GM19239 (cell line): ENCODE results near the gene RAB10.
A peak's percentile ranks its signal among the peaks of the same experiment; 100 is the strongest.

ENCODE experiments used
- DNase-seq: peaks from one replicate; pipeline ENCODE4 v3.0.0; 2011; ENCODE audit warnings: low spot score; ENCODE audit not compliant: insufficient read length
- FAIRE-seq: peaks from 2 replicates; lab custom pipeline; 2011; peaks lifted over from hg19 to GRCh38; lab: Jason Lieb, UNC

The RAB10 gene

DNA sequence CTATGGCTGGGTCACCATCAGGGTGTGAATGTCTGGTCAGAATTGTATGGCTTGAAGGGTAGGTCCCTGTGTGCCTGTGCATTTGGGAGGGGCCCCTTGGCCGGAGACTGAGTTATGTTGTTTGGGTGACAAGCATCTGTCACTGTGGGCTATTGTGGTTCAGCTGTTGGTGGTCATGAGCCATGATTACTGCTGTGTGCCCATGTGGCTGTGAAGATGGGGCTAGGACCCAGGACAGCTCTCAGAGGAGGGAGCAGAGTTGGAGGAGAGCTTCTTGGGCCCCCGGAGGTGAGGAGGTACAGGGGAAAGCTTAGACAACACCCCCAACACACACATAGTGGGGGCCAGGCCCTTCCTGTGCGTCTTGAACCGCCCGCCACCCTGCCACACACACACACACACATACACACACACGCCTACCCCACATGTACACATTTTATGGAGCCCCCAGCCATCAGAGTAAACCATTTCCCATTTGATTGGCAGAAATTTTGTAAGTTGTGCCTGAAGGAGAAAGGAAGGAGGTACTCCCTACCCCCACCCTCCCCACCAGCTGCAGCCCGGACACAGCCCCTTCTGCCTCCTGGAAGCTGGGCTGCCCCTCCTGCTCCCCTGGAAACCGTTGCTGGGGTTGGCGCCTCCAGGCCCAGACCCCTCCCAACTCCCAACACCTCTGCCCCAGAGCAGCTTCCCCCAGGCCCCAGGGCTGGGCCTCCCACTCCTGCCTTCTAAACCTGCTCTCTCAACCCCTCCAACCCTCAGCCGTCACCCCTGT is 141.0 kb downstream of the RAB10 start:
- DNase-seq (no peak), FAIRE-seq (no peak)

DNA sequence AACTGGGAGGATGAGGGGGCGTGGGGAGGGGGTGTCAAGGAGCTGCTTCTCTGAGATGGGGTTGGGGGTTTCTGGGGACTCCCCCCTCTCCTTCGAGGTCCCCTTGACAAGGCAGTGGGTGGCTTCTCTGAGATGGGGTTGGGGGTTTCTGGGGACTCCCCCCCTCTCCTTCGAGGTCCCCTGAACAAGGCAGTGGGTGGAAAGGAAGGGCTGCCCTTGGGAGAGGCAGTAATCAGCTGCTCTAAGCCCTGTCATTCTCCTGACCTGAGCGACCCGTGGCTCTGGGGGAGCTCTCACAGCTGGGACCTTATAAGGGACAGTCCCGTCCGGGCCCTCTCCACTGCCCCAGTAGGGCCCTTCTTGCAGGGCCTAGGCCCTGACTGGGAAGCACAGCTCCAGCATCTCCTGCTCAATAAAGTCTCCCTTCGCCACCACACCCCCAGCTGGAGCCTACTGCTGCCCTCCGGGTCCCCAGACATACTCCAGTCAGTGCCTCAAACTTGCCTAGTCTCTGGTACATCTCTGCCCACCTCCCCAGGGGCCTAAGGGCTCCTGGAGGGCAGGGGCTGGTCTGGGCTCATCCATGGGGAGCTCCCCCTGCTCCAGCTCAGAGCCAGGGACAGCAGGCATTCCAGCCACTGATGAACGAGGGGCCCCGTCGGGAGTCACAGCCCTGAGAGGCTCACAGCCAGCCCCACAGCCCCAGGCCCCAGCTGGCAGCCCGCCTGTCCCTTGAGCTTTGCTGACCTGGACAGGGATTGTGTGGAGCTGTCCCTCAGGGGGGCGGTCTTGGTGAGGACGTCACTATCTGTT is 141.8 kb downstream of the RAB10 start:
- DNase-seq (no peak), FAIRE-seq (no peak)

DNA sequence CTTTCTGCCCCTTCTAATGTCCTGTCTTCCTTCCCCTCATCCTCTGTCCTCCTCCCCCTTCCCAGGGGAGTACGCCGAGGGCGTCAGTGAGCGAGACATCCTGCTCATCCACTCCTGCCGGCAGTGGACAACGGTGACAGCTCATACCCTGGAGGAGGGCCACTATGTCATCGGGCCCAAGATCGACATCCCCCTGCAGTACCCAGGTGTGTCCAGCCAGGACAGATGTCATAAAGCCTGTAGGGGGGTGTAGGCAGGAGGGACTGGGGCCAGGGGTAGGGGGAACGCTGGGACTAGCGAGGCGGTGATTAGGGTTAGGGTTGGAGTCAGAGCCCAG is 142.4 kb downstream of the RAB10 start:
- DNase-seq (no peak), FAIRE-seq (no peak)

DNA sequence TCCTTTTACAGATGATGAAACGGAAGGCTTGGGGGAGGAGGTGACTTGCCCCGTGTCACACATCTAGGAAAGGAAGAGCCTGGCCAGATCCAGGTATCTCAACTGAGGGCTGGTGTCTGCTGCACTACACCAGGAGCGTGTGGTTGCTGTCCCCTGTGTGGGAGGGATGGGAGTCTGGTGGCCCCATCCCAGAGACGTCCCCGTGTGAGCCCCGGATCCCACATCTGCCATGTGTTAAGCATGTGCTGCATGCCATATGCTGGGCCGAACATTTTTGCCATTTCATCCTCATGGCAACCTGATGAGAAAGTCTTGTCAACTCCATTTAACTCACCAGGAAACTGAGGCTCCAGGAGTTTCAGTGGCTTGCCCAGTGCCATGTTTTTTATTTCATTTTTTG is 143.2 kb downstream of the RAB10 start:
- no peak for FAIRE-seq
- no peak for DNase-seq

DNA sequence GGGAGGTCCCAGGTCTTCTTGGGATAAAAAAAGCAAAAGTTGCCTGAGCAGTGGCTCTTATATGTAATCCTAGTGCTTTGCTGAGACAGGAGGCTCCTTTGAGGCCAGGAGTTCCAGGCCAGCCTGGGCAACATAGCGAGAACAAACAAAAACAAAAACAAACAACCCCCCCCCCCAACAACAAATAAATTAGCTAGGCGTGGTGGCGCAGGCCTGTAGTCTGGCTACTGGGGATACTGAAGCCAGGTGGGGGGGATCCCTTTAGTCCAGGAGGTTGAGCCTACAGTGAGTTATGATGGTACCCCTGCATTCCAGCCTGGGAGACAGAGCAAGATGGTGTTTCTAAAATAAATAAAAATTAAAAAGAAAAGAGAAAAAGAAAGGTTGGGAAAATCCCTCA is 144.4 kb downstream of the RAB10 start:
- FAIRE-seq (no peak), DNase-seq (no peak)

DNA sequence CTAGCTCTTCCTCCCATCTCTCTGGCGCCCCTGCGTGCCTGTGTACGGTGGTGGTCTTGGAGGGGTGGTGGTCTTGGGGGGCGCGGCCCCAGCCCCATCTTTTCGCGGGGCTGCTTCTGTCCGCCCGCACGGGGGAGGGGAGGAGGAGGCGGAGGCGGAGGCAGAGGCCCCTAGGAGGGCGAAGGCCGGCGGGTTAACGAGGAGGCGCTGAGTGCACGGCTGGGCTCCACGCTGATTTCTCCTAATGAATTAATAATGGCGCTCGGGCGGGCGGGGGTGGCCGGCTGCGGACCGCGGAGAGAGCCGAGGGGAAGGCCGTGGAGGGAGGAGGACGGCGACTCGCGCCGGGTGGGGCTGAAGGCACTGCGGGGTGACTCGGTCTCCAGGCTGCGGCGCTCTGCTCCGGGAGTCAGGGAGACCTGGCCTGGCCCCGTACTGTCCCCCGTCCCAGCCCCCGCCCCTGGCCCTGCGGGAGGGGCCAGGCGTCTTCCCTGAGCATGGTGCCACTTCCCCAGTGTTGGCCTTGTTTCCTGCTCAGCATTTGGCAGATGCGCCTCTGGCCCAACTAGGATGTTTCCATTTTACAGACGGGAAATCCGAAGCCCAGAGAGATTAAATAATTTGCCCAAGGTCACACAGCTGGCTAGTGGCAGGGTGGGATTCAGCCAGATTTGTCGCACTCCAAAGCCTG is 145.0 kb downstream of the RAB10 start:
- DNase-seq (no peak), FAIRE-seq (no peak)

DNA sequence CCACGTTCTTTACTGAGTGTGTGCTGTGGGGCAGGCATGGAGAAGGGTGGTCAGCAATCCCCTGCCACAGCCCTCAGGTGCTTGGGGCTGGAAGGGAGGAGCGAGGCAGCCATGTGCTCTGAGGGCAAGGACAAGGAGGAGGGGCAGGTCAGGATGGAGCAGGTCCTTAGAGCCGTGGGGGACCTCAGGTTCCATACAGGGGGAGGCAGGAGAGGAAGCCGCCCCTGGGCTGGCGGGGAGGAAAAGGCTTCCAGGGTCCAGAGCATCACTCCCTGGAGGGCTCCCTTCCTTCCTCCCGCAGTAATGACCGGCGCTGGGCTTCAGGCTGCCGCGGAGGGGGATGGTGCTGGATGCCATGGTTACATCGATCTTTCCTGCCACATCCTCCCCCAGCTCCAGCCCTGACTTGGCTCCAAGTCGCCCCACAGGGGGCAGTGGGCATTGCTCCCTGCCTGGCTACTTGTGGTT is 145.6 kb downstream of the RAB10 start:
- DNase-seq = no peak
- FAIRE-seq = no peak

DNA sequence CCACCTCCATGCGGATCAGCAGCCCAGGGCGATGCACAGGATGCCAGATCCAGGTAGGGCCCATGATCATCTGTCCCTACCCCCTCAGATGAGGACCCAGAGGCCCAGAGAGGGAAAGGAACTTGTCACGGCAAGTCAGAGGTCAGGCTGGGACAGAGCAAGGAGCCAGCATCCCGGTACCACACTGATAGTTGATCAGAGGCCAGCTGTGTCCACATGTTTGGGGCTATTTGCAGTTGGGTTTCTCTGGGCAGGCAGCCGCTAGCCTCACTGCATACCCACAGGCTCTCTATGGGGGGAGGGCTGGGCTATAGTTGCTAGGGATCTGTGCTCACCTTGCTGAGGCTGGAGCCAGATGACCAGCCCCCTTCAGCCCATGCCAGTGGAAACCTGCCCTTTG is 148.6 kb downstream of the RAB10 start:
- DNase-seq = no peak
- no peak for FAIRE-seq

DNA sequence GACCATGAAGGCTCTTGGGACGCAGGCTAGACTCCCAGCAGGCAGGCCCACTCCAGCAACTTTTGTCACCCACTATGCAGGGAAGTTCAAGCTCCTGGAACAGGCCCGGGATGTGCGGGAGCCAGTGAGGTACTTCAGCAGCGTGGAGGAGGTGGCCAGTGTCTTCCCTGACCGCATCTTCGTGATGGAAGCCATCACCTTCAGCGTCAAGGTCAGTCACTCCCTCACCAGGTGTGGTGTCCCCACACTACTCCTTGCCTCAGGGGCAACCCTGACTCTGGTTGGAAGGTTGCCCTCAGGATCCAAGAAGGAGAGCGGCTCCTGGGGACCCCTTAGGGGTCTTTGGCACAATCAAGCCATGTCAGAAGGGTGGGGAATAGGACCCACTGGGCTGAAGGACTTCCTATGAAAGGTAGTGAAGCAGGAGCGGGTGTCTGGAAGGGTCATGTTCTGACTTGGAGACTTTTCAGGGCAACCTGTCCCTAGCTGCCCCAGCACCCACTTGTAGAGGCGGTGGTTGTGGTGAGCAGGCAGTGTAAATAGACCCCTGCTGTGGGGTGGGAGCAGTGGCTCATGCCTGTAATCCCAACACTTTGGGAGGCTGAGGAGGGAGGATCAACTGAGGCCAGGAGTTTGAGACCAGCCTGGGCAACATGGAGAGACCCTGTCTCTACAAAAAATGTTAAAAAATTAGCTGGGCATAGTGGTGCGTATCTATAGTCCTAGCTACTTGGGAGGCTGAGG is 149.2 kb downstream of the RAB10 start:
- DNase-seq (no peak), FAIRE-seq (no peak)

DNA sequence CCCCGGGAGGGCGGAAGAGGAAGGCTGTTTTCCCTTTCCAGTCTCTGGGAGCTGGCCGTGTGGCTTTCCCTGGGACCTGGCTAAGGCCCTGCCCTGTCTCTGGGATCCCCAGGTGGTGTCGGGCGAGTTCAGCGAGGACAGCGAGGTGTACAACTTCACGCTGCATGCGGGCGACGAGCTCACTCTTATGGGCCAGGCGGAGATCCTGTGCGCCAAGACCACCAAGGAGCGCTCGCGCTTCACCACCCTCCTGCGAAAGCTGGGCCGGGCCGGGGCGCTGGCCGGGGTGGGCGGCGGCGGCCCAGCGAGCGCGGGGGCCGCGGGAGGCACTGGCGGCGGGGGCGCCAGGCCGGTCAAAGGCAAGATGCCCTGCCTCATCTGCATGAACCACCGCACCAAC is 150.2 kb downstream of the RAB10 start:
- DNase-seq = no peak
- FAIRE-seq = no peak

DNA sequence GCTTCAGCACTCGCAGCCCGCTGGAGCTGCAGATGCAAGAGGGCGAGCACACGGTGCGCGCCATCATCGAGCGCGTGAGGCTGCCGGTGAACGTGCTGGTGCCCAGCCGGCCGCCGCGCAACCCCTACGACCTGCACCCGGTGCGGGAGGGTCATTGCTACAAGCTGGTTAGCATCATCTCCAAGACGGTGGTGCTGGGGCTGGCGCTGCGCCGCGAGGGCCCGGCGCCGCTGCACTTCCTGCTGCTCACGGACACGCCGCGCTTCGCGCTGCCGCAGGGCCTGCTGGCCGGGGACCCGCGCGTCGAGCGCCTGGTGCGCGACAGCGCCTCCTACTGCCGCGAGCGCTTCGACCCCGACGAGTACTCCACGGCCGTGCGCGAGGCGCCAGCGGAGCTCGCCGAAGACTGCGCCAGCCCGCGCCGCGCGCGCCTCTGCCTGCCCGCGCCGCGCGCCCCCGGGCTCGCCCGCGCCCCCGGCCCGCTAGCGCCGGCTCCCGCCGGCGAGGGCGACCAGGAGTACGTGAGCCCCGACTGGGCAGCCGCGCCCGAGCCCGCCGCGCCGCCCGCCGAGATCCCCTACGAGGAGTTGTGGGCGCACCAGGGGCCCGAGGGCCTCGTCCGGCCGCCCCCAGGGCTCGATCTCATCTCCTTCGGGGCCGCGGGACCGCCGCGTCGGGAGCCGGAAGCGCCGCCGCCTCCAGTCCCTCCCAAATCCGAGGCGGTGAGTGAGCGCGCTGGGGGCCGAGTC is 150.8 kb downstream of the RAB10 start:
- peak; percentile 99 for DNase-seq
- FAIRE-seq = no peak

DNA sequence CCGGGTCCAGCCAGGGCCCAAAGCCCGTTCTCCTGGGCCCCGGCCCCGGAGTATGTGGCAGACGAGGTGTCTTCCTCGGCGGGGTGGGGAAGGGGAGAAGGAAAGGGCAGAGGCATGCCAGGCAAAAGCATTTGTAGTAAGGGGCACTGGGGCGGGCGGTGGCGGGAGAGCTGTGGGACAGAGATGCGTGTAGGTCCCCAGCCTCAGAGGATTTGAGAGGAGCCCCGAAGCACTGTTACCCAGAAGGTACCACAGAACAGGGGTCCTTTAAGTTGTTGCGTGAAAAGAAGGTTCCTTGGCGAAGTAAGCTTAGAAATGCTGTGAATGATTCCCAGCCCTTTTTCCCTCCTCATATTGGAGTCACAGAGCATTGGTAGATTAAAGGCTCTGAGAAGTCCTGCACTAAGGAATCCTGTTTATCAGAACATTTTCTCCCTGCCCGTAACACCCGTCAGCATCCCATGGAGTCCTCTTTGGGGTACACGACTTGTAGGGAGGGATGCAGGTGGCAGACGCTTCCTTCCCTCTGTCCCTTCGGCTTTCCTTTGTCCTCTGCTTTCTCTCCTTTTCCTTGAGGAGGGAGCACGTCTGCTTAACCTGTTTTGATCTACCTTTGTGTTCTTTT is 151.5 kb downstream of the RAB10 start:
- FAIRE-seq = no peak

DNA sequence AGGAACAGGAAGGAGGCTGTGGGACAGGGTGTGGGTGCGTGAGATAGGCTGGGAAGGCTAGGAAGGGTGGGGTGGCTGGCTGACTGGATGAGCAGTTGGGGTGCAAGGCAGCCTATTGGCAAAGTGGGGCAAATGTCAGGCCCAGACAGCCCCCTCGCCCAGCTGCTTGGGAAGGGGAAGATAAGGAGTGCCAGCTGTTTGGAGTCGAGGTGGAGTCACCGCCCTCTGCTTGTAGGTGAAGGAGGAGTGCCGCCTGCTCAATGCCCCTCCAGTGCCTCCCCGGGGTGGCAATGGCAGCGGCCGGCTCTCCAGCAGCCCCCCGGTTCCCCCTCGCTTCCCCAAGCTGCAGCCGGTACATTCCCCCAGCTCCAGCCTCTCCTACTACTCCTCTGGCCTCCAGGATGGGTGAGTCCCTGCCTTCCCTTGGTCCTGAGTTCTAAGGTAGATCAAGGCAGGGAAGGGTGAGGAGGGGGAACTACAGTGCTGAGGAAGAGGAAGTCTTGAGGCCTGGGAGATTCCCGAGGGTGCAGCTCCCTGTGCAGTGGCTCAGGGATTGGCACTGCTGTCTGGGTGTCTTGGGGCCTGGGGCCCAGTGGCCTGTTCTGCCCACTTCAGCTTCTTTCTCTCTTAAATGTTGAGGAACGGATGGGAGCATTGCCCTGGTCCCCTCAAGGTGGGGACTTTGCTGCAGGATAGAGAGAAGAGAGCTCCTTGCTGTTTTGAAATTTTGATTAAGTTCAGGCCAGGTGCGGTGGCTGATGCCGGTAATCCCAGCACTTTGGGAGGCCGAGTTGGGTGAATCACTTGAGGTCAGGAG is 152.3 kb downstream of the RAB10 start:
- DNase-seq (no peak), FAIRE-seq (no peak)

More for the DNA sequence above, 151.5 kb downstream of the RAB10 start:
- DNase-seq = no peak
